GM18951 (cell line): Measurements from ENCODE around the gene EPS8L2.

ENCODE experiments used
- POLR2A ChIP-seq: IDR thresholded peaks from 4 replicates; pipeline ENCODE4 v1.6.1; 2011; ENCODE audit warnings: mild to moderate bottlenecking; ENCODE audit not compliant: insufficient read length, insufficient read depth; ENCODE audit errors: extremely low read depth
- in situ Hi-C: fragments of 300-500 bp; cut with MboI; formaldehyde crosslinking; loops from one replicate; pipeline ENCODE4 v1.12.0; 2022; ENCODE audit warnings: low sequenced_read_pairs, mixed read lengths, inconsistent platforms; ENCODE audit not compliant: unreplicated experiment

The EPS8L2 gene

GRCh38 chr11:720642-721246, 14.7 kb downstream of the EPS8L2 start:
- in situ Hi-C loops, result no loop called here
- no peak for TF ChIP-seq POLR2A

DNA sequence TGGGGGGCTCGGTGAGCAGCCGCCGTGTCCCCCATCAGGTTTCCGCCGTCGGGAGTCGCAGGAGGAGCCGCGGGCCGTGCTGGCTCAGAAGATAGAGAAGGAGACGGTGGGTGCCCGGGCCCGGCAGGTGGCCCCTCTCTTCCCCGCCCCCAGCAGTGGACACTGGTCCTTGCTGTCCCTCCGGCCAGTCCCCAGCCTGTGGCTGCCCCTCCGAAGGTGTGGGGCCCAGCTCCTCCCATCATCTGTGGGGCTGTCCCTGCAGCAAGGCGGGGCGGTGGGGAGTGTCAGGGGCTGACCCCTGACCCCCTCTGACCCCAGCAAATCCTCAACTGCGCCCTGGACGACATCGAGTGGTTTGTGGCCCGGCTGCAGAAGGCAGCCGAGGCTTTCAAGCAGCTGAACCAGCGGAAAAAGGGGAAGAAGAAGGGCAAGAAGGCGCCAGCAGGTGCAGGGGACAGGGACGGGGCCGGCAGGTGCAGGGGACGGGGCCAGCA, 15.3 kb downstream of the EPS8L2 start:
- TF ChIP-seq POLR2A, result no peak
- in situ Hi-C loops, result no loop called here

DNA sequence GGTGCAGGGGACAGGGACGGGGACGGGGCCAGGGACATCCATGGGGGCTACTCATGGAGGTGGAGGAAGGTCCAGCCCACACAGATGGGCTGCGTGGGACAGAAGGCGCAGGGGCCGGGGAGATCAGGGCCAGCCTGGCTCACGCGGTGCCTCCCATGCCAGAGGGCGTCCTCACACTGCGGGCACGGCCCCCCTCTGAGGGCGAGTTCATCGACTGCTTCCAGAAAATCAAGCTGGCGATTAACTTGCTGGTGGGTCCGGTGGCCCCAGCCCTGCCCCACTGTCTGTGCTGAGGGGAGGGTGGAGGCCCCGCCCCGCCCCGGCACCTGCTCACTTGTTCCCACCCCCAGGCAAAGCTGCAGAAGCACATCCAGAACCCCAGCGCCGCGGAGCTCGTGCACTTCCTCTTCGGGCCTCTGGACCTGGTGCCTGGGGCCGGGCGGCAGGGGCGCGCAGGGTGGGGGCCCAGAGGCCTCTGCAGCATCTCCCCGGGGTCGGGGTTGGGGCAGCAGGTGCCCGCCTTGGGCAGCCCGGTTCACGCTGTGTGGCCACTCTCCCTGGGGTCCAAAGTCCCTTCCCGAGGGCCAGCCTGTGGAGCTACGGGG, 15.8 kb downstream of the EPS8L2 start:
- in situ Hi-C loops, result no loop called here
- TF ChIP-seq POLR2A, result no peak

DNA sequence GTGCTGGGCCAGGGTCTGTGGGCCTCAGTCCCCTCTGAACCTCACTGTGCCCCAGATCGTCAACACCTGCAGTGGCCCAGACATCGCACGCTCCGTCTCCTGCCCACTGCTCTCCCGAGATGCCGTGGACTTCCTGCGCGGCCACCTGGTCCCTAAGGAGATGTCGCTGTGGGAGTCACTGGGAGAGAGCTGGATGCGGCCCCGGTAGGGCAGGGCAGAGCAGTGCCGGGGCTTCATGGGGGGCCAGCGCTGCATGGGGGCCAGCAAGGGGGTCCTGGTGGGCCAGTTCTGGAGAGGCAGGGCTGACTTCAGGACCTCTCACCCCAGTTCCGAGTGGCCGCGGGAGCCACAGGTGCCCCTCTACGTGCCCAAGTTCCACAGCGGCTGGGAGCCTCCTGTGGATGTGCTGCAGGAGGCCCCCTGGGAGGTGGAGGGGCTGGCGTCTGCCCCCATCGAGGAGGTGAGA, 16.3 kb downstream of the EPS8L2 start:
- no peak for TF ChIP-seq POLR2A
- in situ Hi-C loops, result no loop called here

- in situ Hi-C loops, result no loop called here
- no peak for TF ChIP-seq POLR2A
Observed at GRCh38 chr11:723120-723883, 17.3 kb downstream of the EPS8L2 start.

DNA sequence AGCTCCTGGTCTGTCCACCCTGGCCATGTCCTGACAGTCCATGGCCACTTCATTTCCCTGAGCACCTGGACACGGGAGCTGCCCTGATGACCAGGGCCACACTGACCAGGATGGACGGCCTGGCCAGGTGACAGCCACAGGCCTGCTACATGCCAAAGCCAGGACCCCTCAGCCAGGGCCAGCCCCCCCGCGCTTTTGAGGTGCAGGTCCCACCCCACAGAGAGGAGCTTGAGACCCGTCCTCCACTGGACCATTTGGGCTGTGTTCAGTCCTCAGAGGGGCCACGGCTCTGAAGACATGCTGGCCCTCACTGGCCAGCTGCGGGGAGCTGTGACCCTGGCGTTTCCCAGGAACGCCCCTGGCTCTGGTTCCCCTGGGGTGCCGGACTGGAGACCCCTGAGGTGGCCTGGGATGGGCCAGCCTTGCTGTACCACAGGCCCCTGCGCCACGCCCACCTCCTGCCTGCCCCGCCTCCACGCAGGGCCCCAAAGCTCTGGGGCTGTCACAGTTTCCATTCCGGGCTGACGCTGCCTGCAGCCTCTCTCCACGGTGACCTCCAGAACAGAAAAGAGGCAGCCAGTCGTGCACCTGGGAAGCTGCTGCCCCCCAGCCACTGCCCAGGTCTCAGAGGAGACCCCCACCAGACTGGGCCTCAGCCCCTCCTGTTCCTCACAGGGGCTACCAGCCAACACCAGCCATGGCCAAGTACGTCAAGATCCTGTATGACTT, 18.2 kb downstream of the EPS8L2 start:
- TF ChIP-seq POLR2A, result no peak
- in situ Hi-C loops, result no loop called here

GRCh38 chr11:724778-725386, 18.9 kb downstream of the EPS8L2 start:
- no peak for TF ChIP-seq POLR2A
- in situ Hi-C loops, result no loop called here

- in situ Hi-C loops, result no loop called here
- TF ChIP-seq POLR2A, result no peak
Observed at GRCh38 chr11:725624-726202, 19.7 kb downstream of the EPS8L2 start.

DNA sequence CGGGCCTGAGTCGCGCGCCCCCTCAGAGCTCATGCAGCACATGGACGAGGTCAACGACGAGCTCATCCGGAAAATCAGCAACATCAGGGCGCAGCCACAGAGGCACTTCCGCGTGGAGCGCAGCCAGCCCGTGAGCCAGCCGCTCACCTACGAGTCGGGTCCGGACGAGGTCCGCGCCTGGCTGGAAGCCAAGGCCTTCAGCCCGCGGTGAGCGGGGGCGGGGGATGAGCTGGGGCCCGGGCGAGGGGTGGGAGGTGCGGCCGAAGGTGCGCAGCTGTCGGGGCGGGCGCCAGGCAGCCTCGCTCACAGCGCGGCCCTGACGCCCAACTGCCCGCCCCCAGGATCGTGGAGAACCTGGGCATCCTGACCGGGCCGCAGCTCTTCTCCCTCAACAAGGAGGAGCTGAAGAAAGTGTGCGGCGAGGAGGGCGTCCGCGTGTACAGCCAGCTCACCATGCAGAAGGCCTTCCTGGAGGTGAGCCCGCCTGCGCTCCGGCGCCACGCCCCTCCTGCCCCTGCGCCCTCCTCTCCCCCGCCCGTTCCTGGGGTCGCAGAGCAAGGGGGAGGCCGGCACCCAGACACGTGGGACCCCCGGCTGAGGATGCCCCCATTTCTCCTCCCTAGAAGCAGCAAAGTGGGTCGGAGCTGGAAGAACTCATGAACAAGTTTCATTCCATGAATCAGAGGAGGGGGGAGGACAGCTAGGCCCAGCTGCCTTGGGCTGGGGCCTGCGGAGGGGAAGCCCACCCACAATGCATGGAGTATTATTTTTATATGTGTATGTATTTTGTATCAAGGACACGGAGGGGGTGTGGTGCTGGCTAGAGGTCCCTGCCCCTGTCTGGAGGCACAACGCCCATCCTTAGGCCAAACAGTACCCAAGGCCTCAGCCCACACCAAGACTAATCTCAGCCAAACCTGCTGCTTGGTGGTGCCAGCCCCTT, 20.5 kb downstream of the EPS8L2 start:
- peak; percentile 29 for TF ChIP-seq POLR2A
- in situ Hi-C loops, result no loop called here

- in situ Hi-C loops, result no loop called here
- TF ChIP-seq POLR2A, result no peak
Observed at GRCh38 chr11:727281-727701, 21.3 kb downstream of the EPS8L2 start.

GRCh38 chr11:727859-728748, 22.1 kb downstream of the EPS8L2 start:
- in situ Hi-C loops, result no loop called here
- TF ChIP-seq POLR2A, result no peak
